Stimulated activated CD8-positive, alpha-beta memory T cell treated with anti-CD3 and anti-CD28 coated beads, Interleukin-2, amount 100 ng/mL, for 1 hour (primary cell): Measurements from ENCODE around the gene IBSP.

Source experiments
- DNase-seq, 2 donors: peaks; one replicate each; pipeline ENCODE4 v3.0.0-alpha.2; 2020; ENCODE audit warnings: low read depth in 2 of 2

IBSP gene

GRCh38 chr4:87838890-87839591 lies 39.7 kb downstream of the IBSP start:
- DNase-seq, result no peak

- no peak for DNase-seq
These were observed 40.2 kb downstream of the IBSP start for GRCh38 chr4:87839592-87839946.

- DNase-seq, result no peak
These were observed 40.8 kb downstream of the IBSP start for GRCh38 chr4:87840149-87840548.

GRCh38 chr4:87843936-87844335 lies 44.6 kb downstream of the IBSP start:
- DNase-seq, result no peak

- no peak for DNase-seq
These were observed 45.1 kb downstream of the IBSP start for GRCh38 chr4:87844452-87844851.

- no peak for DNase-seq
These were observed 46.9 kb downstream of the IBSP start for GRCh38 chr4:87846226-87846625.

GRCh38 chr4:87848622-87849351 lies 49.4 kb downstream of the IBSP start:
- no peak for DNase-seq

GRCh38 chr4:87849612-87850011 lies 50.3 kb downstream of the IBSP start:
- DNase-seq, result no peak

GRCh38 chr4:87851332-87851731 lies 52.0 kb downstream of the IBSP start:
- no peak for DNase-seq

- no peak for DNase-seq
These were observed 52.6 kb downstream of the IBSP start for GRCh38 chr4:87851953-87852352.

- no peak for DNase-seq
These were observed 53.8 kb downstream of the IBSP start for GRCh38 chr4:87853108-87853507.

GRCh38 chr4:87853891-87854290 lies 54.5 kb downstream of the IBSP start:
- no peak for DNase-seq

GRCh38 chr4:87855559-87855958 lies 56.2 kb downstream of the IBSP start:
- DNase-seq, result no peak

GRCh38 chr4:87856816-87857215 lies 57.5 kb downstream of the IBSP start:
- no peak for DNase-seq

- DNase-seq, result no peak
These were observed 58.4 kb downstream of the IBSP start for GRCh38 chr4:87857789-87858188.
